Caco-2 (cell line): ENCODE measurements around the gene BTNL2. TPM values are rescaled to one million over a fixed set of nuclear protein-coding genes. Genes with fewer than 3 reads are reported as not detected.

Source experiments
- BruUV-seq: library from RNA; stranded (reverse); fragments of 400-500 nt; replicated peaks from 2 replicates; lab custom pipeline; 2021; lab: Mats Ljungman, UMichigan
- CTCF ChIA-PET: fragments of 300-600 bp; sonication (Branson Sonifier 250); formaldehyde crosslinking; loops from one replicate; lab custom pipeline; 2022; ENCODE audit warnings: antibody characterized with exemption; lab: Charles Lee
- POLR2A ChIA-PET: fragments of 300-600 bp; sonication (Branson Sonifier 250); formaldehyde crosslinking; loops from one replicate; lab custom pipeline; 2022; ENCODE audit warnings: antibody characterized with exemption; lab: Charles Lee
- DNase-seq, 2 experiments: peaks; one replicate each; pipeline versions ENCODE4 v3.0.0 to v3.0.0-alpha.2; 2020 to 2022
- H3K27me3 ChIP-seq: replicated peaks from 2 replicates; pipeline ENCODE4 v1.6.0; 2011; ENCODE audit warnings: low read length; ENCODE audit not compliant: control insufficient read depth, insufficient read depth
- H3K36me3 ChIP-seq: 2 replicates; pipeline ENCODE4 v1.5.1; 2011; ENCODE audit warnings: low read length; ENCODE audit not compliant: control insufficient read depth, insufficient read depth
- H3K4me1 ChIP-seq: fragments of 250-450 bp; sonication (Bioruptor Pico); 2 replicates; pipeline ENCODE4 v1.5.1; 2020; ENCODE audit warnings: mild to moderate bottlenecking
- H3K4me3 ChIP-seq: 2 replicates; pipeline ENCODE4 v1.5.1; 2011; ENCODE audit warnings: low read depth, mild to moderate bottlenecking, control low read depth, low read length
- H3K9me3 ChIP-seq: fragments of 250-450 bp; sonication (Bioruptor Pico); 2 replicates; pipeline ENCODE4 v1.5.1; 2020; ENCODE audit warnings: mild to moderate bottlenecking, moderate library complexity
- H3K27ac Mint-ChIP-seq: one replicate; pipeline ENCODE4 v1.8.0; 2022; ENCODE audit warnings: mixed read lengths; ENCODE audit not compliant: unreplicated experiment
- H3K27me3 Mint-ChIP-seq: one replicate; pipeline ENCODE4 v1.8.0; 2022; ENCODE audit warnings: mixed read lengths; ENCODE audit not compliant: insufficient read depth, unreplicated experiment
- H3K36me3 Mint-ChIP-seq: one replicate; pipeline ENCODE4 v1.8.0; 2022; ENCODE audit warnings: mild to moderate bottlenecking, mixed read lengths; ENCODE audit not compliant: insufficient read depth, unreplicated experiment
- H3K4me1 Mint-ChIP-seq: one replicate; pipeline ENCODE4 v1.8.0; 2022; ENCODE audit warnings: low read depth, mixed read lengths; ENCODE audit not compliant: unreplicated experiment
- H3K4me3 Mint-ChIP-seq: one replicate; pipeline ENCODE4 v1.8.0; 2022; ENCODE audit warnings: mild to moderate bottlenecking, moderate library complexity, mixed read lengths; ENCODE audit not compliant: unreplicated experiment
- H3K9me3 Mint-ChIP-seq: one replicate; pipeline ENCODE4 v1.8.0; 2022; ENCODE audit warnings: mixed read lengths; ENCODE audit not compliant: unreplicated experiment
- CTCF ChIP-seq, 2 experiments: fragments of 200-600 bp in 1 of 2; IDR thresholded peaks; 1 replicate in 1 of 2; 2 replicates in 1 of 2; pipeline versions ENCODE4 v1.5.1 to v1.8.0; 2011 to 2022; ENCODE audit warnings: antibody characterized with exemption in 1 of 2, control low read depth in 1 of 2, inconsistent platforms in 1 of 2, low read depth in 1 of 2, low read length in 1 of 2, mild to moderate bottlenecking in 1 of 2, moderate library complexity in 1 of 2; ENCODE audit not compliant: insufficient read depth in 1 of 2, severe bottlenecking in 1 of 2, unreplicated experiment in 1 of 2
- intact Hi-C: fragments of 100-400 bp; cut with micrococcal nuclease; formaldehyde crosslinking; loops from one replicate; pipeline ENCODE4 v1.10.0; 2022; ENCODE audit not compliant: unreplicated experiment
- total RNA-seq: library from RNA; stranded (reverse); gene quantifications from 2 replicates; pipeline ENCODE4 v1.2.3, GENCODE V29; 2022

Gene BTNL2
- total RNA-seq, 1 experiment from 2014 or later = not detected

DNA sequence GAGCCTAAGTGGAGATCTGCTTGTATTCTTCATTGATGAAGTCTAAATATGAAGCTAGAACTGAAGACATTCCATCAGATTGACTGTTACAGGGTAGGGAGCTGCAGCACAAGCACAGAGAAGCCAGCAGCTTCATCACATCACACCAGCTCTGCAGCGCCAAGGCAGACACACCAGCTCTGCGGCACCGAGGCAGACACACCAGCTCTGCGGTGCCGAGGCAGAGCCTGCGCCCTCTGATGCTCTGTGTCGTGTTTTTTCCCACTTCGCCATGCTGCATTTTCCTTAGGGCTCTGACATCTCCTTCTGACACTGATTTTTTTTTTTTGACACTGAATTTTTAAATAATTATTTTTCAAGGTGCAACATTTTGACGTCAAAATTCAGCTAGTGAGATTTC lies 784 bp downstream of the BTNL2 start:
- Histone ChIP-seq H3K9me3 (no peaks in the 10 kb centered on the region), H3K27me3 (no peaks in the 10 kb centered on the region), H3K36me3 (no peaks in the 10 kb centered on the region), H3K4me3 (no peak overlapping the region), H3K4me1 (peaks cover 8% of the 10 kb centered on the region; the same call in 1 of the 2 replicates)
- no TSS peak for BruUV-seq
- Mint-ChIP-seq H3K9me3 (no peaks in the 10 kb centered on the region), H3K4me1 (no peaks in the 10 kb centered on the region), H3K27ac (no peak overlapping the region), H3K4me3 (no peak overlapping the region), H3K36me3 (no peaks in the 10 kb centered on the region), H3K27me3 (peaks cover 2% of the 10 kb centered on the region)
- CTCF ChIA-PET = no interaction called here
- no peak for DNase-seq
- POLR2A ChIA-PET = no interaction called here
- intact Hi-C loops = no loop called here
- TF ChIP-seq CTCF (IDR thresholded peaks at IDR 0.05; ENCODE audit: insufficient read depth in 1 of 2, low read depth in 1 of 2, low read length in 1 of 2, severe bottlenecking in 1 of 2, unreplicated experiment in 1 of 2) = no peak

- intact Hi-C loops = no loop called here
- Histone ChIP-seq H3K9me3 (no peaks in the 10 kb centered on the region), H3K4me3 (no peak overlapping the region), H3K4me1 (peaks cover 8% of the 10 kb centered on the region; the same call in 1 of the 2 replicates), H3K27me3 (no peaks in the 10 kb centered on the region), H3K36me3 (no peaks in the 10 kb centered on the region)
- ChIA-PET CTCF (no interaction called here), POLR2A (no interaction called here)
- no peaks in the 10 kb centered on the region for H3K36me3 Mint-ChIP-seq
- H3K27me3 Mint-ChIP-seq = peaks cover 2% of the 10 kb centered on the region
- no peak for DNase-seq
- no peaks in the 10 kb centered on the region for H3K9me3 Mint-ChIP-seq
- TF ChIP-seq CTCF (IDR thresholded peaks at IDR 0.05; ENCODE audit: insufficient read depth in 1 of 2, low read depth in 1 of 2, low read length in 1 of 2, severe bottlenecking in 1 of 2, unreplicated experiment in 1 of 2) = no peak
- no peak overlapping the region for H3K27ac Mint-ChIP-seq
- H3K4me1 Mint-ChIP-seq = no peaks in the 10 kb centered on the region
- BruUV-seq = no TSS peak
- no peak overlapping the region for H3K4me3 Mint-ChIP-seq
These were observed 1.3 kb downstream of the BTNL2 start for GRCh38 chr6:32405656-32406055.

DNA sequence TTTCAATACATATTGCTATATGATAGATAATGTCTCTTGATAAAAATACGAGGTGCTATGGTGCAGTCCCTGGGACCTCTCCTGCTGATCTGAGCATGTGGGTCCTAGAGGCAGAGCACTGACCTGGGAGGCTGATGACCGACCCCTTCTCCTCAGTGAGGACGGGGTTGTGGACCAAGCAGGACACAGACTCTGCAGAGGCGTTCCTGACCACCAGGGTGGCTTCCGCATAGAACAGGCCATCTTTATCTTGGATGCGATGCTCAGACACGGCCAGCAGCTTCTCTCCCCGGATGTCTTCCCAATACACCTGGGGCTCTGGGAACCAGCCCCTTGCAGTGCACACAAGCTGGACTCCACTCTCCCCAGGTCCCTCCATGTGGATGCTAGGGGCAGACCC lies 4.2 kb downstream of the BTNL2 start:
- H3K27me3 Mint-ChIP-seq = no peaks in the 10 kb centered on the region
- H3K4me1 Mint-ChIP-seq = no peaks in the 10 kb centered on the region
- intact Hi-C loops = no loop called here
- CTCF ChIA-PET = no interaction called here
- H3K9me3 ChIP-seq = no peaks in the 10 kb centered on the region
- no peak overlapping the region for H3K4me3 Mint-ChIP-seq
- H3K36me3 Mint-ChIP-seq = no peaks in the 10 kb centered on the region
- POLR2A ChIA-PET = no interaction called here
- H3K9me3 Mint-ChIP-seq = no peaks in the 10 kb centered on the region
- BruUV-seq = no TSS peak
- H3K27ac Mint-ChIP-seq = no peak overlapping the region
- no peaks in the 10 kb centered on the region for H3K27me3 ChIP-seq
- H3K4me1 ChIP-seq = peaks cover 8% of the 10 kb centered on the region; the same call in 1 of the 2 replicates
- DNase-seq = no peak
- H3K4me3 ChIP-seq = no peak overlapping the region
- TF ChIP-seq CTCF (IDR thresholded peaks at IDR 0.05; ENCODE audit: insufficient read depth in 1 of 2, low read depth in 1 of 2, low read length in 1 of 2, severe bottlenecking in 1 of 2, unreplicated experiment in 1 of 2) = no peak
- H3K36me3 ChIP-seq = no peaks in the 10 kb centered on the region
